Ovary (tissue), 3 donors: Measurements from ENCODE around the gene SETD2.

Source experiments
- CTCF ChIP-seq, 3 donors: fragments of 450-650 bp in 2 of 3; fragments of 200-600 bp in 1 of 3; IDR thresholded peaks; one replicate each; pipeline versions ENCODE4 v1.5.1 to v1.8.0; 2016 to 2022; ENCODE audit warnings: antibody characterized with exemption in 3 of 3, mild to moderate bottlenecking in 1 of 3
- EP300 ChIP-seq: sonication (generic); formaldehyde crosslinking; IDR thresholded peaks from one replicate; pipeline ENCODE4 v1.6.1; 2017; ENCODE audit warnings: antibody characterized with exemption
- POLR2A ChIP-seq: fragments of 450-650 bp; IDR thresholded peaks from one replicate; pipeline ENCODE4 v1.6.1; 2017; ENCODE audit warnings: antibody characterized with exemption, mild to moderate bottlenecking, moderate library complexity
- donor health status: DM: no; HTN: no; CAD: no.

- TF ChIP-seq POLR2A (no peak), CTCF (IDR thresholded peaks at IDR 0.05) (no peak), EP300 (no peak)
Observed at GRCh38 chr3:47000922-47001730, 162.8 kb downstream of the SETD2 start.
